Mesothelial cell of epicardium (in vitro differentiated cells): Measurements from ENCODE around the gene CCNB3. TPM values are rescaled to one million over a fixed set of nuclear protein-coding genes. Genes with fewer than 3 reads are reported as not detected.

ENCODE experiments used
- DNase-seq, 2 experiments: peaks; one replicate each; pipeline ENCODE4 v3.0.0; 2021; ENCODE audit warnings: low spot score in 2 of 2; ENCODE audit not compliant: unreplicated experiment in 2 of 2
- H3K27ac Mint-ChIP-seq: 2 replicates; pipeline ENCODE4 v1.8.0; 2021; ENCODE audit warnings: mixed read lengths
- H3K27me3 Mint-ChIP-seq: 2 replicates; pipeline ENCODE4 v1.8.0; 2021; ENCODE audit warnings: low read depth, mixed read lengths
- H3K36me3 Mint-ChIP-seq: 2 replicates; pipeline ENCODE4 v1.8.0; 2021; ENCODE audit warnings: mixed read lengths
- H3K4me1 Mint-ChIP-seq: 2 replicates; pipeline ENCODE4 v1.8.0; 2021; ENCODE audit warnings: mixed read lengths
- H3K4me3 Mint-ChIP-seq: 2 replicates; pipeline ENCODE4 v1.8.0; 2021; ENCODE audit warnings: mild to moderate bottlenecking, moderate library complexity, mixed read lengths
- H3K9me3 Mint-ChIP-seq: 2 replicates; pipeline ENCODE4 v1.8.0; 2021; ENCODE audit warnings: mixed read lengths
- total RNA-seq: library from RNA; stranded (reverse); gene quantifications from 3 replicates; pipeline ENCODE4 v1.2.1, GENCODE V29; 2021
- TF ChIP-seq, protein P1 (sequence below): fragments of 200-600 bp; sonication (generic); IDR thresholded peaks from one replicate; pipeline ENCODE4 v1.5.0; 2021; ENCODE audit warnings: antibody characterized with exemption; ENCODE audit not compliant: unreplicated experiment

The CCNB3 gene
- total RNA-seq, 1 donor from 2014 or later = 0.60 TPM

- H3K36me3 Mint-ChIP-seq = no peaks in the 10 kb centered on the region
- no peak overlapping the region for H3K4me3 Mint-ChIP-seq
- H3K27ac Mint-ChIP-seq = no peak overlapping the region
- TF ChIP-seq, protein P1, sequence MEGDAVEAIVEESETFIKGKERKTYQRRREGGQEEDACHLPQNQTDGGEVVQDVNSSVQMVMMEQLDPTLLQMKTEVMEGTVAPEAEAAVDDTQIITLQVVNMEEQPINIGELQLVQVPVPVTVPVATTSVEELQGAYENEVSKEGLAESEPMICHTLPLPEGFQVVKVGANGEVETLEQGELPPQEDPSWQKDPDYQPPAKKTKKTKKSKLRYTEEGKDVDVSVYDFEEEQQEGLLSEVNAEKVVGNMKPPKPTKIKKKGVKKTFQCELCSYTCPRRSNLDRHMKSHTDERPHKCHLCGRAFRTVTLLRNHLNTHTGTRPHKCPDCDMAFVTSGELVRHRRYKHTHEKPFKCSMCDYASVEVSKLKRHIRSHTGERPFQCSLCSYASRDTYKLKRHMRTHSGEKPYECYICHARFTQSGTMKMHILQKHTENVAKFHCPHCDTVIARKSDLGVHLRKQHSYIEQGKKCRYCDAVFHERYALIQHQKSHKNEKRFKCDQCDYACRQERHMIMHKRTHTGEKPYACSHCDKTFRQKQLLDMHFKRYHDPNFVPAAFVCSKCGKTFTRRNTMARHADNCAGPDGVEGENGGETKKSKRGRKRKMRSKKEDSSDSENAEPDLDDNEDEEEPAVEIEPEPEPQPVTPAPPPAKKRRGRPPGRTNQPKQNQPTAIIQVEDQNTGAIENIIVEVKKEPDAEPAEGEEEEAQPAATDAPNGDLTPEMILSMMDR = no peak
- no peak for DNase-seq
- no peaks in the 10 kb centered on the region for H3K27me3 Mint-ChIP-seq
- peaks cover 4% of the 10 kb centered on the region for H3K4me1 Mint-ChIP-seq
- H3K9me3 Mint-ChIP-seq = peaks cover 16% of the 10 kb centered on the region
These were observed 168.4 kb downstream of the CCNB3 start for GRCh38 chrX:50372966-50373365.

- H3K4me3 Mint-ChIP-seq = no peak overlapping the region
- no peak for DNase-seq
- H3K4me1 Mint-ChIP-seq = peaks cover 4% of the 10 kb centered on the region
- H3K36me3 Mint-ChIP-seq = no peaks in the 10 kb centered on the region
- H3K27me3 Mint-ChIP-seq = no peaks in the 10 kb centered on the region
- peaks cover 21% of the 10 kb centered on the region for H3K9me3 Mint-ChIP-seq
- H3K27ac Mint-ChIP-seq = no peak overlapping the region
- TF ChIP-seq, protein P1 = no peak
These were observed 171.1 kb downstream of the CCNB3 start for GRCh38 chrX:50375481-50376267.

DNA sequence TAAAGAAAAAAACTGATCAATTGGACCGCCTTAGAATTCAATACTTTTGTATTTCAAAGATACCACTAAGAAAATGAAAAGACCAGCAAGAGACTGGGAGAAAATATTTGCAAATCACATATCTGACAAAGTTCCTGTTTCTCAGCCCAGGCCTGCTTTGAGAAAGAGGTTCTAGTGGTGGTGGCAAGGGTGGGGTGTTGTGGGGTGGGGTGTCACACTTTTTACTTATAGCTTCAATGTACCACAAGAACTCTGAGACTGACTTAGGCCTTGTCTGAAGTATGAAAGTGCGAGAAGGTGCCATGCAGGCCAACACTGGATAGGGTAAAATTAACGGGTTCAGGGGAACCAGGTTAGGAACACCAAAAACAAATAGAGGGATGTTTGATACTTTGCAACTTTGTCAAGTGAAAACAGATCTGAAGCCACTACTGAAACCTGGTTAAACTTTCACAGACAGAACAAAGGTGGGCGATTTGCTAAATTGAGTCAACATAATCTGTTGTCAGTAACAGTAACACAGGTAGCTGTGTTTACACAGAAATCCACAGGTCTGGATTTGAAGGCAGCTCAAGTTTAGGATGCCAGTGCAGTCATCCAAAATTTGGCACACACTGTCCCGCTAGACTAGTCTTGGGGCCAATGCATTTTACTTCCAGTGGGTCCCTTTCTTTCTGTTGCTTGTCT is 177.3 kb downstream of the CCNB3 start:
- no peaks in the 10 kb centered on the region for H3K4me1 Mint-ChIP-seq
- H3K4me3 Mint-ChIP-seq = no peak overlapping the region
- no peaks in the 10 kb centered on the region for H3K27me3 Mint-ChIP-seq
- no peaks in the 10 kb centered on the region for H3K36me3 Mint-ChIP-seq
- DNase-seq = no peak
- TF ChIP-seq, protein P1 = no peak
- no peak overlapping the region for H3K27ac Mint-ChIP-seq
- peaks cover 41% of the 10 kb centered on the region for H3K9me3 Mint-ChIP-seq

- Mint-ChIP-seq H3K4me3 (no peak overlapping the region), H3K36me3 (no peaks in the 10 kb centered on the region), H3K9me3 (peaks cover 42% of the 10 kb centered on the region), H3K4me1 (no peaks in the 10 kb centered on the region), H3K27ac (no peak overlapping the region), H3K27me3 (no peaks in the 10 kb centered on the region)
- DNase-seq = no peak
- TF ChIP-seq, protein P1 = no peak
These were observed 182.0 kb downstream of the CCNB3 start for GRCh38 chrX:50386520-50386919.

- Mint-ChIP-seq H3K4me3 (no peak overlapping the region), H3K36me3 (no peaks in the 10 kb centered on the region), H3K4me1 (no peaks in the 10 kb centered on the region), H3K27ac (no peak overlapping the region), H3K27me3 (no peaks in the 10 kb centered on the region), H3K9me3 (peaks cover 20% of the 10 kb centered on the region)
- no peak for DNase-seq
- TF ChIP-seq, protein P1 = no peak
These were observed 189.3 kb downstream of the CCNB3 start for GRCh38 chrX:50393902-50394301.

Other genes with a start within 250 kb of the CCNB3 start
- not detected in 3 replicates for gene AKAP4, start 3.8 kb upstream of the CCNB3 start, total RNA-seq